HG03039 (cell line): Measurements from ENCODE around the gene KLHDC7B.
A peak's percentile ranks its signal among the peaks of the same experiment; 100 is the strongest.
"Not testable (repeated sequence)": the region's sequence is repeated elsewhere in the genome, so short reads cannot be mapped to it uniquely, and the experiment has no call there.

Experiments used
- ATAC-seq: cut with Tn5 transposase; IDR thresholded peaks from one replicate; pipeline ENCODE4 v1.9.1; 2021; ENCODE audit warnings: mild to moderate bottlenecking, moderate library complexity; ENCODE audit not compliant: unreplicated experiment

KLHDC7B gene

DNA sequence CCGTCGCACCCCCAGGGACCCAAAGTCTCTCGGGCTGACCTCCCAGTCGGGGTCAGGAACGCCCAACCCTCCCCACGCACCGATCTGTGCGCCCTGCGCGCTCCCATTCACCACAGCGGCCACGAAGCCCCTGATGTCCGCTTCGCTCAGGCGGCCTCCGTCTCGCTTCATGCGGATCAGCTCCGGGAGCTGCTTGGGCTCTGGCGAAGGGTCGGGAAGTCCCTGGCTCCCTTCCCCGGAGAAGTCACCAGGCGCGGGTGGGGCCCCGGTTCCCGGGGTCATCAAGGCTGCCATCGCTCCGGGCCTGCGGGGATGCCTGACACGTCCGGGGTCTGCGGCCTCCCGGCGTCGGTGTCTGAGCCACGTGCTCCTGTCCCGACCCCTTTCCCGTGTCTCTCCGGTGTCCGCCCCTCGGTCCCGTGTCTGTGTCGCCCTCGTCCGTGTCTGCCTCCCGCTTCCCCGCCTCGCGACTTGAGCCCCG lies 16.2 kb upstream of the KLHDC7B start:
- no peak for ATAC-seq

DNA sequence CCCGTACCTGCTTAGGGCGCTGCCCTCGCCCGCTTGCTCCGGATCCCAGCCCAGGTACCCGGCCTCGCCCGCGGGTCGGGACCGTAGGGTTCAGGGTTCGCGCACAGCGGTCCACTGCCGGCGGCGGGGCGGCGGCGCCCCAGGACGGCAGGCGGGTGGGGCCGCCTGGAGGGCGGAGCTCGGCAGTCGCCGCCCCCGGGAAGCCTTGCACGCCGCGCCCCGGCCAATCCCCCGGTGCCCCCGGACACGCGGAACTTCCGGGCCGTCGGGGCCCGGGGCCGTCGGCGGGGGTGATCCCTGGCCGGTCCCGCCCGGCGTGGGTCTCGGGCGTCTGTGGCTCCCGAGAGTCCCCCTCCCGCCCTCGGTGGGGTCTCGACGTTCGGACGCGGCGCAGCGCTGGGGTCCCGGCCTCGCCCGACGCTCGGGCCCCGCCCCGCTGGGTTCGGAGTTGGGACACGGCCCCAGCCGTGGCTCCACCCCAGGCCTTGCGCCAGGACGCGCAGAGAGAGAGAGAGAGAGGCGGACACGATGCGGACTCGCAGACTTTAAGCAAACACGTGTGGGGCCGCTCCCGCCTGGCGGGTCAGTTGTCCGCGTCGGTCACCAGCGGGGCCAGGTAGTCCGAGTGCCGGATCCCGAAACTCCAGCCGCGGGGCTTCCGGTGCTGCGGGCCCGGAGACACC lies 15.7 kb upstream of the KLHDC7B start, which contains the start of gene TYMP:
Gene TYMP (minus strand): TSS at position 116 of the 683 bp plus-strand sequence. CDS start 303 bp downstream, outside the sequence.
- peak; percentile 19 for ATAC-seq

DNA sequence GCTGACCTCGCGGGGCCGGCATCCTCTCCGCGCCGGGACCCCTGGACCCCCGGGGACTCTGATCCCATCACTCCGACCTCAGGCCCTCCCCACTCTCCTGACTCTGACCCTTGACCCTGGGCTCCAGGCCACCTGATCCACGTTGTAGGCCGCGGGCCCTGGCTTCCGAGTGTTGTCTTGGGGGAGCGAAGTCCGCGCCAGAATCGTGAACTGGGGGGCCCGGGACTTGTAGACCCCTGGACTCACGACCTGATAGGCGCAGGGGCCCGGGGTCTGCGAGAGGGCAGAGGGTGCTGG lies 15.2 kb upstream of the KLHDC7B start:
- ATAC-seq: no peak

DNA sequence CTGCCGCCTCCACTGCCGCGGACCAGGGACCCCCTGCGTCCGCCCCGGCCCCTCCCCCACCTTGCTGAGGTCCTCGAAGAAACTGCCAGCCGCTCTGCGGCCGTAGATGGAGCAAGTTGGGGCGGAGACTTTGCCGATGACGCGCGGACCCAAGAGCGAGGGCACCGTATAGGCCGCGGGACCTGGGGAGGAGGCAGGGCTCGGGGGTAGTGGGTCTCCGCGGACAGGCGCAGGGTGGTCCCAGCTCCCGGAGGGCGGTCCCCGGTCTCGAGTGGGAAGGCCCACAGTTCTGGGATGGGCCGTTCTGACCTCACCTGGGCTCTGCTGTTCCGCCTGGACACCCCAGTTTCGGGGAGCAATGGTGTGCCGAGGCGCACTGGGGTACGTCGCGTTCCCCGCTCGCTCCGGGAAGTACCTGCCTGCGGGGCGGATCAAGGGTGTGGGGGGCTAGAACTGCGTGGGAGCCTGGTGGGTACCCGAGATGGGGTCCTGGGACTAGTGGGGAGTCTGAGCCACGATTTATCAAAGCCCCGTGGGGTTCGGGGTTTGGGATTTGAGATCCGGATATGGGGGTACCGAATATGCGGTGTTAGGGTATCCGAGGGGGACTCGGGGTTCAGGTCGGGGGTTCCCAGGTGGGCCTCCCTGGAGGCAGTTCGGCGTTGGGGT lies 14.7 kb upstream of the KLHDC7B start:
- no peak for ATAC-seq

DNA sequence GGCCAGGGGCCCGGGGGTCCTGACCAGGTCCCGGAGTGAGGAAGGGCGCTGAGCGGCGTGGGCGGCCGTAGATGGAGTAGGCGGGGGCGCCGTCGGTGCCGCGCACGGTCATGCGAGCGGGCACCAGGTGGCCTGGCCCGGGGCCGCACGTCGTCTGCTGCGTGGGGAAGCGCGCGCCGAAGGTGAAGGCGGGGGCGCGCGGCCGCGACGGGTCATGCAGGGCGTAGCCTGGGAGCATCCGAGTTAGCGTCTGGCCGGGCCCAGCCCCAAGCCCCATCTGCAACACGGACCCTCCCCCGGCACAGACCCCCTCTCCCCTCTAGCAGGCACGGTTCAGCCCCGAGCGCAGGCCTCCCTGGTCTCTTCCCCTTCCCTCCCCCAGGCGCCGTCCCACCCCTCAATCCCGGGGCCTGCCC lies 14.1 kb upstream of the KLHDC7B start:
- ATAC-seq: no peak

DNA sequence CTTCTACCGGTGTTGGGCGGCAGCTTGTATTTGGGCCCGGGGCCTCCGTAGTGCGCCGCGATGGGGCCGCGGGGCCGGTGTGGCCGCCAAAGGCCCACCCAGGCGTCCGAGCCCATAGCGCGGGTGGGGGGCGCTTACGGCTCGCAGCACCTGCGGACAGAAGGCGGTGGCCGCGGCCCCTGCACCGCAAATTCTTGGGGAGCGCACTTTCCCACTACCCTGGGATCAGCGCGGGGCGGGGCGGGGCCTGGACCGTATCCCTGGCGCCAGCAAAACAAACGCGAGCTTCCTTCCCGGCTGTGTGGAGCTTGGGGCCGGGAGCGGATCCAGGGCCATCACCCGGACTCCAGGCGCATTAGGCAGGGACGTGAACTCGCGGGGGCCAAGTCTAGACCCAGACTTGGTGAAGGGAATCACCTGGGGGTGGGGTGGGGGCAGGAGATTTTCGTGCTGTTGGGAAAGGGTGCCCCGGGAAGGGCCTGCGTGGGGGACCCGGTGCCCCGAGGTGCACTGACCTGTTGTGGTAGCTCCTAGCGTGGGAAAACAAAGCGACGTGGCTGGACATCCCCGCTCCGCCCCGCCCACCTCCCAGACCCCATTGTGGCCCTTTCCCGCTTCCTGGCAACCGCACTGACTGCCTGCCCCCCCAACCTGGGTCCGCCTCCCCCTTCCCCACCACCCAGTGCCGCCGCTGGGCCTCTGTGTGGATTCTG lies 13.6 kb upstream of the KLHDC7B start:
- no peak for ATAC-seq

DNA sequence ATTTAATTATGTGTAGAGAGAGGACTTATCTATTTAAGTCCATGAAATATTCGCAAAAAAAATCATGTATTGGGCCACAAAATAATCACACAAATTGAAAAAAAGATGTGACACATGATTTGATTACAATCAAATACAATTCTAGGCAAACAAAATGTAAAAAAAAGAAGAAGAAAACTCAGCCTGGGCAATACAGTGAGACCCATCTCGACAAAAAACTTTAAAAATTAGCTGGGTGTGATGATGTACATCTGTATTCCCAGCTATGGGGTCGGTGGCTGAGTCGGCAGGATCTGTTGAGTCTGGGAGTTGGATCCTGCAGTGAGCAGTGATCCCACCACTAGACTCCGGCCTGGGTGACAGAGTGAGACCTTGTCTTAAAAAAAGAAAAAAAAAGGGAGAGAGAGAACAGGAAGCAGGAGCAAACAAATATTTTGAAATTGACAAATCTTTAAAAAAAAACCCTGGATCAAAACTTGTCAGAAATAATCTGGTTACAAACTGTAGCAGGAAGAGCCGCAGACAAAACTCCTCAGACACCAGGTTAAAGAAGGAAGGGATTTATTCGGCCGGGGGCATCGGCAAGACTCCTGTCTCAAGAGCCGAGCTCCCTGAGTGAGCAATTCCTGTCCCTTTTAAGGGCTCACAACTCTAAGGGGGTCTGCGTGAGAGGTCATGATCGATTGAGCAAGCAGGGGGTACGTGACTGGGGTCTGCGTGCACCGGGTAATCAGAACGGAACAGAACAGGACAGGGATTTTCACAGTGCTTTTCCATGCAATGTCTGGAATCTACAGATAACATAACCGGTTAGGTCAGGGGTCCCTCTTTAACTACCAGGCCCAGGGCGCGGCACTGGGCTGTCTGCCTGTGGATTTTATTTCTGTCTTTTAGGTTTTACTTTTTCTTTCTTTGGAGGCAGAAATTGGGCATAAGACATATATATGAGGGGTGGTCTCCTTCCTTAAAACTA lies 12.6 kb upstream of the KLHDC7B start:
- ATAC-seq: no peak

DNA sequence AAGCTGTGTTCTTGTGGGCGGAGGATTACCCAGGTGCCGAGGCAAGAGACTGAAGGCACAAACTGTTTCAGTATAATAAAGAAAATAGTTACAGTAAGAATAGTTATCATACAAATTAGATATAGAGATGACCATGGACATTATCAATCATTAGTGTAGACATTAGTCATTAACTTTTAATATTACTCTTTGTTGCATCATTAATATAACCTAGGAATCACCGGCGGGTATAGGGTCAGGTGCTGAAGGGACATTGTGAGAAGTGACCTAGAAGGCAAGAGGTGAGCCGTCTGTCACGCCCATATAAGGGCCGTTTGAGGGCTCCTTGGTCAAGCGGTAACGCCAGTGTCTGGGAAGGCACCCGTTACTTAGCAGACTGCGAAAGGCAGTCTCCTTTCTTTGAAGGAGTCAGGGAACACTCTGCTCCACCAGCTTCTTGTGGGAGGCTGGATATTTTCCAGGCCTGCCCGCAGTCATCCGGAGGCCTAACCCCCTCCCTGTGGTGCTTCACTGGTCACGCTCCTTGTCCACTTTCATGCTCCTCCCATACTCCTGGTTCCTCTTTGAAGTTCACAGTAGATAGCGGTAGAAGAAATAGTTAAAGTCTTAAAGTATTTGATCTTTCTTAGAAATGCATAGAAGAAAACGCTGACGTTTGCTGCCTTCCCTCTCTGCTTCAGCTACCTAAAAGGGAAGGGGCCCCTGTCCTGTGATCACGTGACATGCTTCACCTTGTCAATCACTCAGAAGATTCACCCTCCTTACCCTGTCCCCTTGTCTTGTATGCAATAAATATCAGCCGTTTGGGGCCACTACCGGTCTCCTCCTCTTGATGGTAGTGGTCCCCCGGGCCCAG lies 11.6 kb upstream of the KLHDC7B start:
- not testable (repeated sequence) for ATAC-seq

DNA sequence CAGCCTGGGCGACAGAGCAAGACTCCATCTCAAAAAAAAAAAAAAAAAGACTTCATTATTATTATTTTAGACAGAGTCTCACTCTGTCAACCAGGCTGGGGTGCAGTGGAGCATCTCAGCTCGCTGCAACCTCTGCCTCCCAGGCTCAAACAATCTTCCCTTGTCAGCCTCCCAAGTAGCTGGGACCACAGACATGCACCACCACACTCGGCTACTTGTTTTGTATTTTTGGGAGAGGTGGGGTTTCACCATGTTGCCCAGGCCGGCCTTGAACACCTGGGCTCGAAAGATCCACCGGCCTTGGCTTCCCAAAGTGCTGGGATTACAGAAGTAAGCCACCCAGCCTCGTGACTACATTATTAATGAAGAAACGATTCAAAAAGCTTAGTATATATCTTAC lies 10.6 kb upstream of the KLHDC7B start:
- ATAC-seq: no peak

DNA sequence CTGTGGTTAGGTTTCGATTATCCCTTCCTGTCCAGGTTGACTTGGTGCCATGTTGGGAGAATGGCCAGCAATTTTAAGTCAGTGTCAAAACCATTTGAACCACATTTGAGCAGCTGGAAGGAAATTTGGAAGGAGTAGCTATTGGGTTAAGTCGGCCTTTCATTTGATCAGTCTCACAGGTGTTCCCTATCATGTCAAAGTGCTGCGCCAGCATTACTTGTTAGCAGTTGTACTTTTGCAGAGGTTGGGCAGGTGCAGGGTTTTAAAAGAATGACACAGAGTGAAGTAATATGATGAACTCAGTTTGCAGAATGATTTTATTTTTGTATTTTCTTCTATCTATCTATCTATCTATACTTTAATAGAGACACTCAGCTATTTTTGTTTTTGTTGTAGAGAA lies 9.5 kb upstream of the KLHDC7B start:
- ATAC-seq: no peak

DNA sequence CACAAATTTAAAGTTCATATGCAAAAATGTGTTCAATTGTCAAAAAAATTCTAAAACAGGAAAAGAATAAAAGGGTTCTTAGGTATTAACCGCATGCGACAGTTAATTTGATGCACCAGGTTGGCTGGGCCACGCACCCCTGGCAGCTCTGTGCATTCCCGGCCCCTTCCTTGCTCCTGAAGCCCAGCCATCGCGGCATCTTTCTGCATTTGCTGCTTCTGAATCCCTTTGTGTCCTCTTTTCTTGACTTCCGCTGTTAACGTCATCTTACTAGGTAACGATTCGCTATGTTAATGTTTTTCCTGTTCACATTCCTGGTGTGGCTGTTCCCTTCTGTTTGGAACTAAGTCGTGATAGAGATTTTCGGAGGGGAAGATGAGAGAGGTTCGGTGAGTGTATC lies 7.9 kb upstream of the KLHDC7B start:
- no peak for ATAC-seq

DNA sequence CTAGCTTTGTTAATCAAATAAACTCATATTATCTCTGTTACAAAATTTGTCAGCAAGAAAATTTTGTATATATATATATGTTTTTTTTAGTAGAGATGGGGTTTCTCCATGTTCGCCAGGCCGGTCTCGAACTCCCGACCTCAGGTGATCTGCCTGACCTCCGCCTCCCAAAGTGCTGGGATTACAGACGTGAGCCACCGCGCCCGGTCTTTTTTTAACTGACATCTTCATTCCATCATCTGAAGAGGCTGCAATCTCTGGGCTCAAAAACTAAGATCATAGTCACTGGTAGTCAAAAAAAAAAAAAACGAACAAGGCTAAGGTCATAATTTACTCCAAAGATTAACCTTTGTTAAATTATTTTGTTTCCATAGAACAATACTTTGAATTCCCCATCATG lies 5.3 kb upstream of the KLHDC7B start:
- no peak for ATAC-seq

DNA sequence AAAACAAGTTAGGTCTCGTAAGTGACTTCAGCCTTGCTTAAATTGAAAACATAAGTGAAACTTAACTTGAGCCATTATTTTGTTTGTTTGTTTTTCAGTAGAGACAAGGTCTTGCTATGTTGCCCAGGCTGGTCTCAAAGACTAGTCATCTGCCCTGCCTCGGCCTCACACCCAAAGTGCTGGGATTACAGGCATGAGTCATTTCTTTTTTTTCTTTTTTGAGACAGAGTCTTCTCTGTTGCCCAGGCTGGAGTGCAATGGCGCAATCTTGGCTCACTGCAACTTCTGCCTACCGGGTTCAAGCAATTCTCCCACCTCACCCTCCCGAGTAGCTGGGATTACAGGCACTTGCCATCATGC lies 4.1 kb upstream of the KLHDC7B start:
- not testable (repeated sequence) for ATAC-seq

DNA sequence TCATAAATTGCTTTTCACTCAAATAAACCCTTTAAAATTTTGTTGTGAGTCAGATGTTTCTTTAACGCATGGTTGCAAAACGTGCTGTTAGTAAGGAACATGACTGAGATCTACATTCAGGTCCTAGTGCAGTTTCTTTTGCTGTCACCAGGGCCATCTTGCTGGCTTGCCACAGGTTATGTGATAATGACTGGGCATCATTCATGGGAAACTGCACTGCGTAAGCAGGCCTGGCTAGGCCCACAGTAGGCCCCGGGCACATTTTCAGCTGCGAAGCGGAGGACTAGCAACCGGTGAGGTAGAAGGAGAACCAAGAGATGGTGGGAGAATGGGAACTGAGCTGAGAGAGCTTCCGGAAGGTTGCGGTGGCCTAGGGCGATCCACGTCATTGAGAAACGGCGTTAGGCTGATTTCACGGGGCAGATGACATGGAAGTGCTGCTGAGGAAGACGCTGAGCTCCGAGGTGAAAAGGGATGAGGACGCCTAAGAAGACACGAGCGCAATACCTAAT lies 3.2 kb upstream of the KLHDC7B start:
- no peak for ATAC-seq

DNA sequence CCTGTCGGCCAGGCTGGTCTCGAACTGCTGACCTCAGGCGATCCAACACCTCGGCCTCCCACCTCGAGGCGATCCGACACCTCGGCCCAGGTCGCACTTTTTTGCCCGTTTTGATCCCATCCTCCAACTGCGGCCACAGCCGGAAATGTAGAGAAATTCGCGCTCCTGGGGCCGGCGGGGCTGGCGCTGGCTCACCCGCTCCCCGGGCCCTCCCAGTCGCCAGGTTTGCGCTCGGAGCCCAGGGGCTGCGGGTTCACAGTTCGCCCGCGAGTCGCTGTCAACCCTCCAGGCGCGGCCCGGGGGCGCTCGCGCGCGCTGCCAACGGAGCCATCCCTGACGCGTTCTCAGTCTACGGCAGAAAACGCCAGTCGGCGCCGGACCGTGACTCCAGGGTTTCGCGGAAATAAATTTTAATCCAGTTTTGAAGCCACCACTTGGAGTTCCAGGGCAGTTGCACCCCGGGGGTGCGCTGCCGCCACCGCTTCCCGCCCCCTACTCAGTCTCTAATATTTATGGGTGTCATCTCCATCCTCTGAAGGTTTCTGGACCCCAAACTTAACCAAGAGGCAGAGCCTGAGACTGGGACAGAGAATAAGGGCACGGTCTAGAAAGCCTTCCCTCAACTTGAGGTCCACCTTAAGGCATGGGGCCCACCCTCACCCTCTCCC lies 1.5 kb upstream of the KLHDC7B start:
- no peak for ATAC-seq

DNA sequence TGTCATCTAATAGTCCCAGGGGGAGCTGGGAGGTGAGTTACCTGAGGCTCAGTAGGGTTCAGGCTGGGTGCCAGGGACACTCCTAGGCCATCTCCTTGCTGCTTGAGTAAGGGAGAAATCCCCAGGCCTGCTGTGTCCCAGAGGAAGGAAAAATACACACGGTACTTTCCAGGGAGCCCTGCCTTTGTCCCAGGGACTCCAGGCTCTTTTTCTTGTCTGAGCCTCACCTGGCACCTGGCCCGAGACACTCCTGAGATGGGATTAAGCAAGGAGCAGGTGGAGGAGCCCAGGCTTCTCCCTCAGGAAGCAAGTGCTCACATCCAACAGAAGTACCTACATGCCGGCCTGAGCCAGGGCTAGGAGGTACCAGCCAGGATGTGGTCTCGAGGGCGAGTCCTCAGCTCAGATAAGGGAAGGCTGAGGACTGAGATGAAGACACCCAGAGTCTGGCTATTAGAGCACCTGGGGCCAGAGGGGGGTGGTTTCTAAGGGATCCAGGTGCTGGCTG lies 899 bp upstream of the KLHDC7B start:
- no peak for ATAC-seq

DNA sequence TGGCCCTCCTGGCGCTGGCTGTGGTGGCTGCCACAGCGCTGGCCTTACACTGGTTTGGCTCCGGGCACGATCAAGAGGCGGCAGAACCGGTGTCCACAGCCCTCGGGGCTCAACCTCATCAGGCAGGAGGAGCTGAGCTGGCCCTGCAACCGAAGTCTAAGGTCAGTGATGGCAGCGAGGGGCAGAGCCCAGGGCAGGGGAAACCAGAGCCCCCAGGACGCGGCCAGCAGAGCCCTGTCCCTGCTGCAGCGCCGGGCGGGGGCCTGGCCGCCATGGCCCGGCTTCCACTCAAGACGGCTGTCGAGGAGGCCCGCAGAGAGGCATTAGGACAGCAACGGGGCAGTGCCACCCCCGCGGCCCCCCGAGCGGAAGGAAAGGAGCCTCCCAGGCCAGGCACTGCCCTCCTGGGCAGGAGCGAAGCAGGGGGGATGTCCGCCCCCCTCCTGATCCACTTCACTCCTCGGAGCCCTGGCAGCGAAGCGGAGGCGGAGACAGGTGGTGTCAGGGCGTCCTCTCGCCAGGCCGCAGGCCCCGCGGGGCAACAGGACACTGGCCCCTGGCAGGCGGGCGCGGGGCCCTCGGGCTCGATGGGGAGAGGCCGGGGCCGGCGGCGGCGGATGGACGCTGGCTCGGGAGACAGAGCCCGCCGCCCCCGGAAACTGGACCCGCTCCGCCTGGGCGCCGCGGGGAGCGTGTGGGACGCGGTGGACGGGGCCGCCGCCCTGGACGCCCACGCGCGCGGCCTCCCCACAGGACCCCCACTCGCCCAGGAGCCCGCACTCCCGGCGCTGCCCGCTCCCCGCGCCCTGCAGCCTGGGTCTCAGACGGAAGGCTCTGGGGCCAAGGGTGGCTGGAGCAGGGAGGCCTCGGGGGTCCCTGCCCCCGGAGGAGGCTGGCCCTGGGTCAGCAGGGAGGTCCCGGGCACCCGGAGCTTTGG lies 895 bp downstream of the KLHDC7B start:
- ATAC-seq: no peak
